ENCODE measurements around the gene MAPK12. TPM values are rescaled to one million over a fixed set of nuclear protein-coding genes. Genes with fewer than 3 reads are reported as not detected.

MAPK12 gene
- total RNA-seq, 1 experiment from 2014 or later = 86.7 TPM

DNA sequence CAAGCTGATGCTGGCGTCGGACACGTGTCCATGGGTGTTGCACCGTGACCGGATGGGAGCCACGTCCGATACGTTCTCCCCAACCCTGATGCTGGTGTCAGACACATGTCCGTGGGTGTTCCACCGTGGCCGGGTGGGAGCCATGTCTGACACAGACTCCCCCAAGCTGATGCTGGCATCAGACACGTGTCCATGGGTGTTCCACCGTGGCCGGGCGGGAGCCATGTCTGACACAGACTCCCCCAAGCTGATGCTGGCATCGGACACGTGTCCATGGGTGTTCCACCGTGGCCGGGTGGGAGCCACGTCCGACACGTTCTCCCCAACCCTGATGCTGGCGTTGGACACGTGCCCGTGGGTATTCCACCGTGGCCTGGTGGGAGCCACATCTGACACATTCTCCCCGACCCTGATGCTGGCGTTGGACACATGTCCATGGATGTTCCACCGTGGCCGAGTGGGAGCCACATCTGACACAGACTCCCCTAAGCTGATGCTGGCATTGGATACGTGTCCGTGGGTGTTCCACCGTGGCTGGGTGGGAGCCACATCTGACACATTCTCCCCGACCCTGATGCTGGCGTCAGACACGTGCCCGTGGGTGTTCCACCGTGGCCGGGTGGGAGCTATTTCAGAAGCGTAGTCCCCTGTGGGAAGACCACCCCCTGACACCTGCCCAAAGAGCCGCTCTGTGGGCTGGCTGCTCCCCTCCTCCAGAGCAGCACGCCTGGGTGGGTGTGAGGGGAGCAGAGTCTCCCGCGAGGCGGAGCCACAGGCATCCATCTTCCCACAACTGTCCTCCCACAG, 40.7 kb downstream of the MAPK12 start:
- RAD21 ChIA-PET (ENCODE audit: low non-redundant PET in 1 of 2, low total read pairs in 2 of 2, uncharacterized antibody in 2 of 2, unreplicated experiment in 2 of 2) = no interaction called here
- Histone ChIP-seq H4K20me1 (ENCODE audit: insufficient read depth) (no peaks in the 10 kb centered on the region), H3K9ac (ENCODE audit: low read length) (no peak overlapping the region), H3K9me2 (ENCODE audit: insufficient read depth) (no peaks in the 10 kb centered on the region), H3K4me2 (ENCODE audit: low read length) (no peak overlapping the region), H3K79me2 (ENCODE audit: insufficient read depth, low read length) (no peaks in the 10 kb centered on the region), H3K4me1 (ENCODE audit: control insufficient read depth in 1 of 2, insufficient read depth in 2 of 2, low read length in 2 of 2) (peaks cover 0 to 8% of the 10 kb centered on the region in 2 experiments; a peak in 3 of 4 replicates), H3K27ac (ENCODE audit: low read depth, low read length) (no peak overlapping the region; the same call in 1 of the 2 replicates), H3K9me3 (ENCODE audit: control insufficient read depth in 1 of 2, insufficient read depth in 1 of 2, low read depth in 1 of 2, low read length in 2 of 2) (no peaks in the 10 kb centered on the region), H3K36me3 (ENCODE audit: control insufficient read depth in 1 of 2, insufficient read depth in 2 of 2, low read length in 2 of 2) (peaks cover 30 to 50% of the 10 kb centered on the region in 2 experiments; a peak in 3 of 4 replicates), H2AFZ (ENCODE audit: low read depth, low read length, poor library complexity, severe bottlenecking) (no peak overlapping the region), H3K27me3 (ENCODE audit: insufficient read depth, low read length) (no peaks in the 10 kb centered on the region), H3K4me3 (replicated peaks in 1 of 2; ENCODE audit: low read depth in 1 of 2, low read length in 2 of 2) (no peak overlapping the region)
- DNase-seq (ENCODE audit: low read depth, low spot score) (no peak), ATAC-seq (no peak)
- TF ChIP-seq EGR1 (IDR thresholded peaks at IDR 0.05; ENCODE audit: low read depth) (no peak), EZH2phosphoT487 (IDR thresholded peaks at IDR 0.05; ENCODE audit: borderline replicate concordance) (no peak), POLR2A (IDR thresholded peaks at IDR 0.05; ENCODE audit: borderline replicate concordance, extremely low read depth, insufficient read depth, insufficient read length) (no peak), CEBPB (IDR thresholded peaks at IDR 0.05; ENCODE audit: low read depth) (no peak)
- TF ChIP-seq, protein P1, sequence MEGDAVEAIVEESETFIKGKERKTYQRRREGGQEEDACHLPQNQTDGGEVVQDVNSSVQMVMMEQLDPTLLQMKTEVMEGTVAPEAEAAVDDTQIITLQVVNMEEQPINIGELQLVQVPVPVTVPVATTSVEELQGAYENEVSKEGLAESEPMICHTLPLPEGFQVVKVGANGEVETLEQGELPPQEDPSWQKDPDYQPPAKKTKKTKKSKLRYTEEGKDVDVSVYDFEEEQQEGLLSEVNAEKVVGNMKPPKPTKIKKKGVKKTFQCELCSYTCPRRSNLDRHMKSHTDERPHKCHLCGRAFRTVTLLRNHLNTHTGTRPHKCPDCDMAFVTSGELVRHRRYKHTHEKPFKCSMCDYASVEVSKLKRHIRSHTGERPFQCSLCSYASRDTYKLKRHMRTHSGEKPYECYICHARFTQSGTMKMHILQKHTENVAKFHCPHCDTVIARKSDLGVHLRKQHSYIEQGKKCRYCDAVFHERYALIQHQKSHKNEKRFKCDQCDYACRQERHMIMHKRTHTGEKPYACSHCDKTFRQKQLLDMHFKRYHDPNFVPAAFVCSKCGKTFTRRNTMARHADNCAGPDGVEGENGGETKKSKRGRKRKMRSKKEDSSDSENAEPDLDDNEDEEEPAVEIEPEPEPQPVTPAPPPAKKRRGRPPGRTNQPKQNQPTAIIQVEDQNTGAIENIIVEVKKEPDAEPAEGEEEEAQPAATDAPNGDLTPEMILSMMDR (IDR thresholded peaks at IDR 0.05 in 2 of 3, conservative IDR thresholded peaks at IDR 0.05 in 1 of 3; ENCODE audit: borderline replicate concordance in 1 of 3, insufficient read depth in 1 of 3, low read depth in 2 of 3, low read length in 2 of 3) = no peak
- no TSS peak for BruUV-seq (replicated peaks)
- intact Hi-C loops (cut with micrococcal nuclease) = no loop called here
- CTCF ChIA-PET = no interaction called here
- POLR2A ChIA-PET = no interaction called here
